GM12801 (cell line): Measurements from ENCODE around the gene ERC2.

ENCODE experiments used
- TF ChIP-seq, protein P1 (sequence below): IDR thresholded peaks from one replicate; pipeline ENCODE4 v1.5.1; 2011; ENCODE audit warnings: control low read depth; ENCODE audit not compliant: insufficient read length; ENCODE audit errors: extremely low read depth

The ERC2 gene

DNA sequence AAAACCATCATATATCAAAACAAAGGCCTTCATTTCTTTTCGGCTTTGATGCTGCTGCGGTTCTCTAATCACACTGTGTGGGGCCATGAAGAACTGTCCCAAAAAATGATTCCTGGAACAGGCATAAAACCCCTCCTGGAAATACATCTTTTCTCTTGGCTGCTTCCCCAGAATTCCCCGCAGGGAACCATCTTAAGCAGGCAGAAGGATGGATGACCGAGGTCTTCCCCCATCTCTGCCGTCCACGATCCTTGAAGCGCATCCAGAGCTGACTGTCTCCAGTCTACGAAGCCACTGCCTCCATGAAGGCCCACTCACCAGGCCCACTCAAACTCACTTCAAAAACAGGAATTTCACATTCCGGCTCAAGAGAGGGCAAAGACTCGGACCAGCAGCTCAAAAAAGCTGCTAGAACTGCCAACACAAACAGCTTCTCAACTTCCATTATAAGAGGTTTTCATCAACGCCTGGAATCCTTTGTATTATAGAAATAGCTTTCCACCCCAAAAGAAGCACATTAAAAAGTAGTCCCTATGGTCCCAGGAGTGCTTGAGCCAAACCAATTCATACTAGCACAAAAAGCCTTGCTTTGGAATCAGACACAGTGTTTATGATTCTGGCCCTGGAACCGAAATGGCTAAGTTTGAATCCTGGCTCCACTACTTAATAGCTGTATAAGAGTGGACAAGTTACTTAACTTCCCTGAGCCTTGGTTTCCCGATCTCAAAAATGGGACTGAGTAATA lies 493.7 kb downstream of the ERC2 start:
- TF ChIP-seq, protein P1, sequence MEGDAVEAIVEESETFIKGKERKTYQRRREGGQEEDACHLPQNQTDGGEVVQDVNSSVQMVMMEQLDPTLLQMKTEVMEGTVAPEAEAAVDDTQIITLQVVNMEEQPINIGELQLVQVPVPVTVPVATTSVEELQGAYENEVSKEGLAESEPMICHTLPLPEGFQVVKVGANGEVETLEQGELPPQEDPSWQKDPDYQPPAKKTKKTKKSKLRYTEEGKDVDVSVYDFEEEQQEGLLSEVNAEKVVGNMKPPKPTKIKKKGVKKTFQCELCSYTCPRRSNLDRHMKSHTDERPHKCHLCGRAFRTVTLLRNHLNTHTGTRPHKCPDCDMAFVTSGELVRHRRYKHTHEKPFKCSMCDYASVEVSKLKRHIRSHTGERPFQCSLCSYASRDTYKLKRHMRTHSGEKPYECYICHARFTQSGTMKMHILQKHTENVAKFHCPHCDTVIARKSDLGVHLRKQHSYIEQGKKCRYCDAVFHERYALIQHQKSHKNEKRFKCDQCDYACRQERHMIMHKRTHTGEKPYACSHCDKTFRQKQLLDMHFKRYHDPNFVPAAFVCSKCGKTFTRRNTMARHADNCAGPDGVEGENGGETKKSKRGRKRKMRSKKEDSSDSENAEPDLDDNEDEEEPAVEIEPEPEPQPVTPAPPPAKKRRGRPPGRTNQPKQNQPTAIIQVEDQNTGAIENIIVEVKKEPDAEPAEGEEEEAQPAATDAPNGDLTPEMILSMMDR, result no peak

GRCh38 chr3:55969634-55970033 lies 498.6 kb downstream of the ERC2 start:
- TF ChIP-seq, protein P1, result no peak

DNA sequence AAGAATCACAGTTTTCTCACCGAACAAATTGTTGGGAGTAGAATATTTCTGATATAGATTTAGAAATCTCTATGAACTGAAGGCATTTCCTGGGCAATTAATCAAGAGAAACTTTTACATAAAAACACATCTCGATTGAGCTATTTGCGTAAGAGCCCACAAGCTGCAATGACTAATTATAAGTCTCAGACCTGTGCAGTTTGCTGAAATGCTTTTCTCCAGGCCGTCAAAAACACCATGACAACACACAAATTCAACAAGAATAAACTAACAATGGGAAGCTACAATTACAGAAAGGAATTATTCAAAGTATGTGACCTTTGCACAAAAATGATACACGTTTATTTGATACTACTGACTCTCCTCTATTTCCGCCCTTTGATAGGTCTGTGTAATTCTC lies 499.9 kb downstream of the ERC2 start:
- TF ChIP-seq, protein P1, result no peak

DNA sequence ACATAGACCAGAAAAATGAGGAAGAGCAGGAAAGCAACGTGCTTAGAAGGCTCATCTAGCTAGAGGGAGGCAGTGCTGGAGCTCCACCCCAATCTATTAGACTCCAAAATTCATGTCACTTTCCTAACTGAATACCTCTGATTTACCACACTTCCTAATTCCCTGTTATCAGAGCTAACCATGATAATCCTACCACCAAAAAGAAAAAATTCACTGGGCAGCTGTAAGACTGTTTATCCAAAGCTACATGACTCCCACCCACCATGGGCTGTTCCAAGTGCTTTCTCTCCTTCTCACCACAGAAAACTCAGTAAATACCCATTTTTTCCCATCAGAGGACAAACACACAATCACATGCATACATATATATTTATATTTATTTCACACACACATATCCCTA lies 501.7 kb downstream of the ERC2 start:
- TF ChIP-seq, protein P1, result no peak

DNA sequence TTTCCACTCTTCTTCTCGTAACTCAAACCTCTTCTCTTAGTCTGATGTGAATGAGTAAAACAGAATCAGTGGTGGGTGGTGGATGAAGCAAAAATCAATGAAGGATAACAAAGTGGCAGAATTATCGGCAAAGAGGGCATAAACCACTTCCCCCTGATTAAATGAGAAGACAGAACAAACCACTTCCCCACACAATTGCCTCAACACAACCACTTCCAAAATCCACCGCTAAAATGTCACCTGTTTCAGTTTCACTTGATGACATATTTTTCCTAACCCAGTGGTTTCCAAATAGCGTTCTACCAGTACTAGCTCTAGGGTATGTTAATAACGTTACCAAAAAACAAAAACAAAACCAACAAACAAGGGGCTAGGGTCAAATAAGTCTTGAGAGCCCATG lies 502.5 kb downstream of the ERC2 start:
- TF ChIP-seq, protein P1, result no peak

DNA sequence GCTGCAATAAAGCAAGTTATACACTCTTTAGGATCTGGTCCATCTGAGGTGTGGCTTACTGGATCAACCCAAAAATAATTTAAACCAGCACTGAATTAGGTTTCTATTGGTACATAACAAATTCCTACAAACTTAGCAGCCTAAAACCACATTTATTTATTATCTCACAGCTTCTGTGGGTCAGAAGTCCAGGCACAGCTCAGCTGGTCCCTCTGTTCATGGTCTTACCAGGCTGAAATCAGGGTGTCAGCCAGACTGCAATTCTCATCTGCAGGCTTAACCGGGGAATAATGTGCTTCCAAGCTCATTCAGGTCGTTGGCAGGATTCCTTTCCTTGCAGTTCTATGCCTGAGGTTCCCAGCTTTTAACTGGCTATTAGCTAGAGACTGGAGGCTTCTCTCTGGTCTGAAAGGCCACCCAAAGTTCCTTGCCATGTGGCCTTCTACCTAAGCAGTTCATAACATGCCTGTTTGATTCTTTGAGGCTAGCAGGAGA lies 503.7 kb downstream of the ERC2 start:
- TF ChIP-seq, protein P1, result no peak

DNA sequence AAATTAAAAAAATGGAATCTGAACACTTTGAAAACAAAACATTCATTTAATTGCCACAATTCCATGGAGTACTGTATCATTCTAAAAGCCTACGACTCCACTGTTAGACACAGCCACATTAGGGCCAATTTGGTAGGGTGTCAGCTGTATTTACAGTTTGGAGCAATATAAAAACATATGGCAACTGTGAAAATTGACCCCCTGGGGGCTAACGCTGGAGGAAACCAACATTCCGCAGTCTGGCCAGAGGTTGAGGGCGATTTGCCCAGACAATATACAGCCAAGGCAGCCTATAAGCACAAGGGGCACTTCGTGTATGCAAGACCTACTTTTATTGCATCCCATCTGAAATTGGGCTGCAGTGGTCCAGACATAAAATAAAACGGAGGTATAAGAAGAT lies 504.7 kb downstream of the ERC2 start:
- TF ChIP-seq, protein P1, result no peak
